Activated CD8-positive, alpha-beta memory T cell treated with anti-CD3 and anti-CD28 coated beads for 48 hours (primary cell): Measurements from ENCODE around the gene GDF15.

Experiments used
- DNase-seq, 3 experiments: peaks; one replicate each; pipeline ENCODE4 v3.0.0-alpha.2; 2020; ENCODE audit warnings: low read depth in 2 of 3, low spot score in 2 of 3

Gene GDF15

DNA sequence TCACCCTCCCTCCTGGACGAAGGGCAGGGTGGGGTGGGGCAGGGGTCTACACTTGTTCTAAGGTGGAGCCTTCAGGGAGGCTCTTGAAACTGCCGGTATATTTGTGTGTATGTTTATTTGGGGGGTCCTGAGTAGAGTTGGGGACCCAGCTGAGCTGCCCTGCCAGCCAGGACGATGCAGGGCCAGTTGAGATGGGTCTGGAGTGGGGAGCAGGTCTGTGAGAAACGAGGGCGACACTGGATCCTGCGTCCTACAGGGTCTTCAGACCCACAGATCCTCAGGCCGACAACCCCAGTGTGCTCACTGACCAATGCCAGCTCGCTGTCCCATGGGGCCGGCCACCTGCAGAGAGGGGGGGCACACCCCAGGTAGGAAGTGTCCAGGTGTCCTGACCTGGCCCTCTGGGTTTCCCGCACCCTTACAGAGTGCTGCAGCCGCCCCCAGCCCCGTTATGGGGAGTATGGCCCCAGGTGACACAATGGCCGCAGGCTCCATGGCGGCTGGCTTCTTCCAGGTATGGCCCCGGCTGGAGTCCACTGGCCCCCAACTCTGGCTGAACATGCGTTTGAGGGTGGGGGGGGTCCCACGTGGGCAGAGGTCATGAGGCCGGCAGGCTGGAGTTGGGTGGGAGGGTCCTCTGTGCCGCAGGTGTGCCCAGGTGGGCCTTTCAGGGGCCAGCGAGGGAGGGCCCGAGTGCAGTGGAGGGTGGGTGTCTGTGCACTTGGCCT is 44.6 kb downstream of the GDF15 start:
- no peak for DNase-seq

DNA sequence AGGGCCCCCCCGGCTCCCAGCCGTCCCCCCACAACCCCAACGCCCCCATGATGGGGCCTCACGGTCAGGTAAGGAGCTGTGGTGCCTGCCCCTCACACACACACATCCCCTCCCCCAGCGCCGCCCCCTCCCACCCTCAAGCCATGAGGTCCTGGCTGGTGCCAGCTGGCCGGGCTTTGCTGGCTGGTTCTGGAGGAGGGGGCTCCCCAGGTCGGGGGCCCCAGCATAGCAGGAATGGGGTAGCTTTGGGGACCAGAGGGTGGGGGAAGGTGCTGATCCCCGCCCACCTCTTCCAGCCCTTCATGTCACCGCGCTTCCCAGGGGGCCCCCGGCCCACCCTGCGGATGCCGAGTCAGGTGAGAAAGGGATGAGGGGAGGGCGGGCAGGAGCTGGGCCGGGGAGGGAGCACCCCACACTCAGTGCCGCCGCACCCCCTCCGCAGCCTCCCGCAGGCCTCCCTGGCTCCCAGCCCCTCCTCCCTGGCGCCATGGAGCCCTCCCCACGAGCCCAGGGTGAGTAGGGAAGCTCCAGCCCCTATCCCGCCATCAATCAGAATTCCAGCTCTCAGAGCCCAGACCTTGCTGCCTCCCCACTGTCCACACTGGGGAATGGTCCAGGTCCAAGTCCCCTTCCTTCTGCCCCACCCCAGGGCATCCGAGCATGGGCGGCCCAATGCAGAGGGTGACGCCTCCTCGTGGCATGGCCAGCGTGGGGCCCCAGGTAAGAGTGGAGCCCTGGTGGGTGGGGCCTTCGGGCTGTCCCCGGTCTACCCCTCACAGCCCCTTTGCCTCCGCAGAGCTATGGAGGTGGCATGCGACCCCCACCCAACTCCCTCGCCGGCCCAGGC is 45.6 kb downstream of the GDF15 start:
- DNase-seq: no peak

DNA sequence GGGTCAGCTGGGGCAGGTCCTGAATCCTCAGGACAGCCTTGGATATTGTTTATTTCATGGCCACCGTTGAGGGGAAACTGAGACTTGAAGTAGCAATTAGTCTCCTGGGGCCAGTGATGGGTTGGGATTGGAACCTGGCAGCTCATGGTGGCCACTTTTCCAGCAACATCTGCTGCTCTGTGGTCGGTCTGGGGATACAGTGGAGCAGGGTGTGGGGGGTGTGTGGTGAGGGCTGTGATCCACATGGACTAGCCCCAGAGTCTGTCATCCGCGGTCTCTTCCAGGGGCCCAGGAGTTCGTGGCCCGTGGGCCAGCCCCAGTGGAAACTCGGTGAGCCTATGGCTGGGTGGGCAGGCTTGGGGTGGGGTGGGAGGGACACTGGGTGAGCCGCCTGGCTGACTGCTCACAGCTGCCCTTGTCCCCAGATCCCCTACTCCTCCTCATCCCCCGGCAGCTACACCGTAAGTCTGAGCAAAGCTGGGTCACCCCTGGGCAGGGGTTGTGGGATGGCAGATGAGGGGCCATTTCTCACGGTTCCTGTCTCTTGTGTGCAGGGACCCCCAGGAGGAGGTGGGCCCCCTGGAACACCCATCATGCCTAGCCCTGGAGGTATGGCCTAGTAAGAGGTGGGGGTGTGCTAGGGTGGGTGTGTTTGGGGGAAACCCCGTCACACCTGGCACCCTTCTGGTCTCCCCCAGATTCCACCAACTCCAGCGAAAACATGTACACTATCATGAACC is 46.5 kb downstream of the GDF15 start:
- DNase-seq: no peak

DNA sequence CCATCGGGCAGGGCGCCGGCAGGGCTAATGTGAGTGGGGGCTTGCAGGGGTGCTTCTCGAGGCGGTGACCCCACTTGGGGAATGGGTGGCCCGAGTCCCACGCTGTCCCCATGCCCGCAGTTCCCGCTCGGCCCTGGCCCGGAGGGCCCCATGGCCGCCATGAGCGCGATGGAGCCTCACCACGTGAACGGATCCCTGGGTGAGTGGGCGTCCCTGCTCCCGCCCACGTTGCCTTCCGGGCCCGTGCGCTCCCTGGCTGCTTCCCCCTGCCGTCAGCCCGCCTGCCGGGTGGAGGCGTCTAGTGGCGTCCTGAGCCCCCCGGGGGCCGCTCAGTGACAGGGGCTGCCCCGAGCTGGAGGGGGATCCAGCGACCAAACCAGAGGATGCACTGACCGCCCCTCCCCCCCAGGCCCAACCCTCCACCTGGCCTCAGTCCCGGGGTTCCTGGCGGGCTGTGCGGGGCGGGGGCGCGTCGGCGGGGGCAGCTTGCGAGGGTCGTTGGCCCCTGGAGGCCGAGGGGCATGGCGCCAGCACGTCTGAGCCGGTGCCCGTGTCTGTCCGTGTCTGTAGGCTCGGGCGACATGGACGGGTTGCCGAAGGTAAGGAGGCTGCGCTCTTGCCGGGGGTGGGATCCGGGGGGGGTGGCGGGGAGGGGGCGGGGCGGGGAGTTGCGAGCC is 47.2 kb downstream of the GDF15 start:
- no peak for DNase-seq

DNA sequence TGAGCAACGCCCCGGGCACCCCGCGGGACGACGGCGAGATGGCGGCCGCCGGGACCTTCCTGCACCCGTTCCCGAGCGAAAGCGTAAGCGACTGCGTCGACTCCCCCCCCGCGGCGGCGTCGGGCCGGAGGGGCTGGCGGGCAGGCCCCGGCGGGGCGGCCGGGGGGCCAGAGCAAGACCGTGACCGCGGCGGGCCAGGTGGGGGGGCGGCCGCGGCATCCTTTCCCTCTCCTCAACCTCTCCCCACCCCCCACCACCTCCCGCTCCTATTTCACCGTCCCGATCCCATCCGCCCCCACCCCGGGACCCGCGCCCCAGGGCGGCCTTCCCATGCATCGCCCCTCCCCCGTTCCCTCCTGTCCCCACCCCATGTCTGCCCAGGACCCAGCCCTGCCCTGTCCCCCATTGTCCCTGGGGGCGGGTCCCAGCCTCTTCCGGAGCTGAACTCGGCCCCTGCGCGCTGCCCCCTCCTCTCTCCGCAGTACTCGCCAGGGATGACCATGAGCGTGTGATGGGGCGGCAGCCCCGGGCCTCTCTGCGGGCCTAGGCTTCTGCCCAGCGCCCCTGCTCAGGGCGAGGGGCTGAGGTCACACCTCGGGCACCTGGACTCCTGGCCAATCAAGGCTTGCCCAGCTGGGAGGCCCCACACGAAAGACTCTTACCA is 47.9 kb downstream of the GDF15 start:
- DNase-seq: no peak

DNA sequence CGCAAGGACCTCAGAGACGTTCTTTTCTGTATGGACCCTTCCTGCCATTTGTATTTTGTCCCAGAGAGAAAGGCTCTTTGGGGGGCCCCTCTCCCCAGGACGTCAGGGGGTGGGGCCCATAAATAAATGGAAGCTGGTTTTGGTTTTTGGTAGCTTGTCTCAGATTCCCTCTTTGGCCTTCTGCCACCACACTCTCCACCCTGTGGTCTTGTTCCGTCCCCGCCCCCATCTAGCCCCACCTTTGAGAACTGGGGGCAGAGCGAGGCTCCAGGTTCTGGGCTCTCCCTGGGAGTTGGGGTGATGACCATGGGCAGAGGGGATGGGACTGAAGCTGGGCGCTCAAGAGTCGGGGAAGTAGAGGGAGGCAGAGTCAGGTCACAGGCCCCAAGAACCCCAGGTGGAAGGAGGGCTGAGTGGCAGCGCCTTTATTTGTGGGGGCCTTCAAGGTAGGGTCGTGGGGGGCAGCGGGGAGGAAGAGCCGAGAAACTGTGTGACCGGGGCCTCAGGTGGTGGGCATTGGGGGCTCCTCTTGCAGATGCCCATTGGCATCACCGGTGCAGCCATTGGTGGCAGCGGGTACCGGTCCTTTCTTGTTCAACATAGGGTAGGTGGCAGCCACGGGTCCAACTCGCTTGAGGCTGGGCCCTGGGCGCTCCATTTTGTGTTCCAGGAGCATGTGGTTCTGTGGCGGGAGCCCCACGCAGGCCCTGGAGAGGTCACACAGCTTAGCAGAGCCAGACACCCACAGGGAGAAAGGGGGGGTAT is 48.6 kb downstream of the GDF15 start:
- DNase-seq: no peak

DNA sequence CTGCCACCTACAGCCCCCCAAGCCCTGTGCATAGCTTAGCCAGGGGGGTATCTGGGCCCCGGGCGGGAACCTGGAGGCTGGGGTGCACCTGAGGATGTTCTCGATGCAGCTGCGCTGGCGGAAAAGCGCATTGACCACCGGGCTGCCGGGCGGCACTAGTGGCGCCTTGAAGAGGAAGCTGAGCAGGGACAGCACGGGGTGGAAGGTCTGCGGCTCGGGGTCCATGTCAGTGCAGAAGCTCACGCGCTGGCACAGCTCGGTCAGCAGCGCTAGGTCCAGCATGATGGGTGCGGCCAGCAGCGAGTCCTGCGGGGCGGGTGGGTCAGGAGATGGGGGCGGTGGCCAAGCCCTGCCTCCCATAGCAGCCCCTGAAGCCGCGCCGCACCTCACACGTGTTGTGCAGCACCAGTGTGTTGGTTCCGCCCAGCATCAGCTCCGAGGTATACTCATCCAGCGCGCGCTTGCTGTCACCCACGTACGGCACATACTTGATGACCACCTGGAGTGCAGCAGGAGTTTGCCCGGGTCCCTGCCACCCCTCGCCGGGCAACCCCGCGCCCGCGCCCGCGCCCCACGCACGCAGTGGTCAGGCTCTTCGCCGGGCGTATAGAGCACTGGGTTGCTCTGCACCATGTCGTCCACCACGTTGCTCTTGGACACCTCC is 49.4 kb downstream of the GDF15 start:
- DNase-seq: no peak

DNA sequence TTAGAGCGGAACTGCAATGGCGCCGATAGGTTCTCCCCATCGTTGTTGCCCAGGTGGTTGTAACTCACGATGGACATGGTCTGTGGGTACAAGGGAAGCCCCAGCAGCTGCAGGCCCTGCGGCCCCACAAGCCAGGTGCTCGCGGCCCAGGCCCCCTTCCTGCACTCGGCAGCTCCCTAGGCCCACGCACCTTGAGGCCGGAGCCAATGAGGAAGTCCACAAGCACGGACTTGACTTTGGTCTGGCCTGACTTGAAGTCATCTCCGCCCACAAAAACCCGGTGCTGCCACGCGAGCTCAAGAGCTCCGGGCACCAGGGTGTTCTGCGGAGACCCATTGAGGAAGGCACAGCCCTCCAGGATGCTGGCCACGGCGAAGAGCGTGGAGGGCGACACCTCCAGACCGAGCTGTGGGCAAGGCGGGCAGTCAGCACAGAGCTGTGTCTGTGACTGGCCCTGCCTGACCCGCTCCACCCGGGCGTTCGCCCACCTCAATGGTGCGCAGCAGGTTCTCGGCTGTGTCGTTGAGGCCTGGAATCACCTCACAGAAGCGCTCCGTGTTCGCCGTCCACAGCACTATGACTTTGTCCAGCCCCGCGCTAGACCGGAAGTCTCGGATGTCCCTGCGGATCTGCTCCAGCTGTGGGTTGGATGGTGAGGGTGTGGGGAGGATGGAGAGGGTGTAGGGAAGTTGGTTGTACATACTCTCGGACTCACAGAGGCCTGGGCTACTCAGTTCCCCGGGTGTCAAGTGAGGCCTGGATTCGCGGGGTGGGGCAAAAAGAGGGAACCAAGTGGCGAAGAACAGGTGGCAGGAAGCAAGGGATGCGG is 50.1 kb downstream of the GDF15 start:
- DNase-seq: no peak

DNA sequence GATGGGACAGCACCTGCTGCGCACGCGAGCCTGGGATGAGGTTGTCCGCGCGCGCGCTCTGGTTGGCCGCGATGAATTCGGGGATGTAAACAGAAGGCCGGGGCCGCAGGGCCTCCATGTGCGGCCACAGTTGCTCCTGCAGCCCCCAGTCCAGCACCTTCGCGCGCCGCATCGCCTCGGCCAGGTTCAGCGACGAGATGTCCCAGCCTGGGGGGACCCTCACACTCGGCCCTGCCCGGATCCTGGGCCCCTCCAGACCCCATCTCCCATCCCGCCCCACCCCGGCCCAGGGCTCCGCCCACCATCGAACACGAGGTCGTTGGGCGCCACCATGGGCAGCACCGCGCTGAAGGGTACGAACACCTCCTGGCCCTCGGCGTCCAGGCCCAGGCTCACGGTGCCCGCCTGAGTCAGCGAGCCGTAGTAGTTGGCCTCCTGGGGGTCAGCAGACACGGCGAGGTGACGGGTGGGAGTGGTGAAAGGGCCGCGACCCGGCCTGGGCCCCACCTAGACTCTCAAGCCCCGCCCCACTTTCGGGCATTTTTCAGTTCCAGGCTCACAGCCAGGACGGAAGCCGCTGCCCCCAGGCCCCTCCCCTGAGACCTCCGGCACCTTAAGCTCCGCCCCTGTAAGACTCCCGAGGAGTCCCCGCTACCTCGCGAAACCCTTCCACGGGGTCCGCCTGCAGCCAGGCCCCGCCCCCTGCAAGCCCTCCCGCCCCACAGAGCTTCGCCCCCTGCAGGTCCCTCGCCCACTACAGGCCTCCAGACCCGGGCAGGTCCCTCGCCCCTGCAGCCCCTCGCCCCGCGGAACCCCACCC is 50.9 kb downstream of the GDF15 start:
- DNase-seq: peak in 2 of 3 experiments; percentile 55 to 62

DNA sequence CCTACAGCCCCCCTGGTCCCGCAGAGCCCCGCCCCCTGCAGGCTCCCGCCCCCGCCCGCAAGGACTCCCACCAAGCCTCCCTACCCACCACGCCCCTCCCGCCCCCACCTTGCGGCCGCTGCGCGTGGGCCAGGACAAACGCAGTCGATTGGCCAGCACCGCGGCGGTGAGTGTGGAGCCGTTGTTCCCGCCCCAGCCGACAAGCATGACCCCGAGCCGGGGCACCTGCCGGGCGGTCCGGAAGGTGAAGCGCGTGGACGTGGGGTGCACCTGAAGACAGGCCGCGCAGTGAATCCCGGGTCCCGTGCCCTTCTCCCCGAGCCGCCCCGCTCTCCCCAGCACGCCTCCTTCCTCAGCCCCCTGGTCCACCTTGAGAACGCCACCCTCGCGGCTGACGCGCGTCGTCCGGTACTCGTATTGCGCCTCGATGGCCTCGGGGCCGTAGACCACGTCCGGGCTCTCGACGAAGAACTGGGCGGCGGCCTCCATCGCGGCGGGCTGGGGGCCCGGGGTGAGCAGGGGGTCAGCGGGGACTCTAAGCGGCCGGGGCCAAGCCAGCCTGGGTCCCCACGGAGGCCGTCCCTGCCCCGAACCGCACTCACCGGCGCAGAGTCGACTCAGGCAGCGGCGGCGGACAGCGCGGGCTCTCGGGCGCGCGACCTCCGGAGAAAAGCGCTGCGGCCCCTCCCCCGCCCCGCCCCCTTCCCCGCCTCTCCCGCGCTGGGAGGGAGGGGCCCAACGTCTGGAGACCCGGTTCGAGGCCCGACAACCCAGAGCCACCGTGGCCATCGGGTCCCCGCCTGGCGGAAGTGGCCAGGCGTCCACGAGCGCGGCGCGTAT is 51.8 kb downstream of the GDF15 start, which contains the start of gene ISYNA1:
TSS of gene ISYNA1 (minus strand) at position 643 of the 840 bp plus-strand sequence. CDS start at position 489, 154 bp downstream.
- no peak for DNase-seq

DNA sequence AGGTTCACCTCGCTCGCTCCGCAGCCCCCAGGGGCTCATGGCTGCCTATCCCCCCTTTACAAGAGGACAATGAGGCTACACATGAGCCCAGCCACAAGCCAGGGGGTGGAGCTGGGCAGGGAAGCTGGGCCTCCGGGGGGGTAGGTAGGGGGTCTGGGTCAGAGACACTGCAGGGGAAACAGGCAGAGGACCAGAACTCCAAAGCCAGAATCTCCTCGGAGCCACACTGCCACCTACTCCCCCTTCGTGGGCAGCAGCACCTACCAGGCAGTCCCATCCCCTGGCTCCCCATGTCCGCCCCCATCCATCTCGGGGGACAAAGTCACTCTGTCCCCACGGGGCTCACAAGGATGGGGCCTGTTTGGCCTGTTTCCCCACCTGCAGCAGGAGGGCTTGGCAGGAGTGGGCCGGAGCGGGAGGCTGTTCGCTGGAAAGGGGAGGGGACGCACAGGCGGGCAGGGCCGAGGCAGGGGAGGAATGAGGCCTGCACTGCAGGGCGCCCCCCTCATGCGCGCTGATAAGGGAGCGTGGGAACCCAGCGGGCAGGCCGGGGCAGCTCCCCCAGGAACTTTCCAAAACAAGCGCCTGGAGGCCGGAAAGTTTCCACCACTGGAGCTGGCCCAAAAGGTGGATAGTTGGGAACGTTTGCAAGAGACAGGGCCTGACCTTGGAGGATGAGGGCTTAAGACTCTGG is 52.5 kb downstream of the GDF15 start:
- DNase-seq: no peak
